H9 (cell line): ENCODE results near the gene OR52N2. TPM values are rescaled to one million over a fixed set of nuclear protein-coding genes. Genes with fewer than 3 reads are reported as not detected.

Experiments used
- DNase-seq: peaks from one replicate; pipeline ENCODE4 v3.0.0-alpha.2; 2017
- H2AFZ ChIP-seq: one replicate; pipeline ENCODE4 v1.6.1; 2013; ENCODE audit warnings: mild to moderate bottlenecking, low read length, control low read depth, moderate library complexity
- H2AK5ac ChIP-seq: 2 replicates; pipeline ENCODE4 v1.6.1; 2013; ENCODE audit warnings: low read length, control low read depth, mixed read lengths; ENCODE audit not compliant: insufficient read length
- H2BK120ac ChIP-seq: one replicate; pipeline ENCODE4 v1.6.1; 2013; ENCODE audit warnings: low read depth, mild to moderate bottlenecking, low read length, control low read depth, inconsistent platforms; ENCODE audit not compliant: poor library complexity, severe bottlenecking
- H2BK12ac ChIP-seq: 2 replicates; pipeline ENCODE4 v1.6.1; 2013; ENCODE audit warnings: low read length, control low read depth, mixed read lengths, low read depth; ENCODE audit not compliant: insufficient read length
- H2BK15ac ChIP-seq: 2 replicates; pipeline ENCODE4 v1.6.1; 2013; ENCODE audit warnings: low read depth, low read length, control low read depth
- H2BK20ac ChIP-seq: one replicate; pipeline ENCODE4 v1.6.1; 2013; ENCODE audit warnings: low read depth, mild to moderate bottlenecking, low read length, control low read depth, inconsistent platforms; ENCODE audit not compliant: poor library complexity, severe bottlenecking
- H2BK5ac ChIP-seq: 2 replicates; pipeline ENCODE4 v1.6.1; 2013; ENCODE audit warnings: low read length, control low read depth, mixed read lengths; ENCODE audit not compliant: insufficient read length
- H3K14ac ChIP-seq: 2 replicates; pipeline ENCODE4 v1.6.1; 2013; ENCODE audit warnings: low read length, control low read depth; ENCODE audit not compliant: insufficient read depth
- H3K18ac ChIP-seq: 2 replicates; pipeline ENCODE4 v1.6.1; 2013; ENCODE audit warnings: low read depth, mild to moderate bottlenecking, mixed read lengths, low read length, control low read depth; ENCODE audit not compliant: insufficient read length
- H3K23ac ChIP-seq: 2 replicates; pipeline ENCODE4 v1.6.1; 2013; ENCODE audit warnings: low read length, control low read depth, mixed read lengths, low read depth; ENCODE audit not compliant: insufficient read length
- H3K23me2 ChIP-seq: 2 replicates; pipeline ENCODE4 v1.6.1; 2013; ENCODE audit warnings: low read depth, mild to moderate bottlenecking, mixed read lengths, low read length, control low read depth; ENCODE audit not compliant: insufficient read length, poor library complexity, severe bottlenecking
- H3K27ac ChIP-seq: 2 replicates; pipeline ENCODE4 v1.5.1; 2013; ENCODE audit warnings: low read length, control low read depth, mixed read lengths, low read depth; ENCODE audit not compliant: insufficient read length
- H3K27me3 ChIP-seq: 2 replicates; pipeline ENCODE4 v1.6.1; 2013; ENCODE audit warnings: low read length, control low read depth, inconsistent platforms; ENCODE audit not compliant: insufficient read depth
- H3K4ac ChIP-seq: 2 replicates; pipeline ENCODE4 v1.6.1; 2013; ENCODE audit warnings: low read depth, mild to moderate bottlenecking, control low read depth, inconsistent platforms, low read length, moderate library complexity
- H3K4me1 ChIP-seq: 2 replicates; pipeline ENCODE4 v1.6.1; 2013; ENCODE audit warnings: low read length, control low read depth, inconsistent platforms; ENCODE audit not compliant: insufficient read depth
- H3K4me2 ChIP-seq: 2 replicates; pipeline ENCODE4 v1.6.1; 2013; ENCODE audit warnings: low read length, control low read depth, mixed read lengths; ENCODE audit not compliant: insufficient read length, insufficient read depth
- H3K56ac ChIP-seq: 2 replicates; pipeline ENCODE4 v1.6.1; 2013; ENCODE audit warnings: low read depth, mild to moderate bottlenecking, mixed read lengths, low read length, control low read depth; ENCODE audit not compliant: insufficient read length
- H3K79me1 ChIP-seq: 2 replicates; pipeline ENCODE4 v1.6.1; 2013; ENCODE audit warnings: low read depth, mild to moderate bottlenecking, moderate library complexity, low read length, control low read depth, inconsistent platforms; ENCODE audit not compliant: insufficient read depth, poor library complexity, severe bottlenecking
- H3K79me2 ChIP-seq: 2 replicates; pipeline ENCODE4 v1.6.1; 2013; ENCODE audit warnings: low read length, control low read depth, inconsistent platforms; ENCODE audit not compliant: insufficient read depth
- H3K9ac ChIP-seq: 2 replicates; pipeline ENCODE4 v1.6.1; 2013; ENCODE audit warnings: low read length, control low read depth, mixed read lengths; ENCODE audit not compliant: insufficient read length; ENCODE audit errors: extremely low read depth
- H3K9me3 ChIP-seq: one replicate; pipeline ENCODE4 v1.6.1; 2013; ENCODE audit warnings: low read depth, low read length, inconsistent platforms; ENCODE audit not compliant: control insufficient read depth
- H3T11ph ChIP-seq: one replicate; pipeline ENCODE4 v1.6.1; 2013; ENCODE audit warnings: mild to moderate bottlenecking, low read length, control low read depth, inconsistent platforms
- H4K20me1 ChIP-seq: one replicate; pipeline ENCODE4 v1.6.1; 2013; ENCODE audit not compliant: control insufficient read depth, insufficient read length, insufficient read depth
- H4K5ac ChIP-seq: 2 replicates; pipeline ENCODE4 v1.6.1; 2013; ENCODE audit warnings: low read depth, mild to moderate bottlenecking, mixed read lengths, low read length, control low read depth; ENCODE audit not compliant: insufficient read length
- H4K8ac ChIP-seq: replicated peaks from 2 replicates; pipeline ENCODE4 v1.6.1; 2013; ENCODE audit warnings: low read length, control low read depth, mixed read lengths, low read depth; ENCODE audit not compliant: insufficient read length
- H4K91ac ChIP-seq: 2 replicates; pipeline ENCODE4 v1.6.1; 2013; ENCODE audit warnings: low read depth, mild to moderate bottlenecking, moderate library complexity, mixed read lengths, low read length, control low read depth; ENCODE audit not compliant: insufficient read length
- H3K27ac Mint-ChIP-seq, 3 experiments: 2 replicates in 2 of 3; 3 replicates in 1 of 3; pipeline ENCODE4 v1.8.0; 2020 to 2021; ENCODE audit warnings: mixed read lengths in 3 of 3, mild to moderate bottlenecking in 1 of 3, moderate library complexity in 1 of 3
- H3K27me3 Mint-ChIP-seq: 2 replicates; pipeline ENCODE4 v1.8.0; 2021; ENCODE audit warnings: low read depth, mild to moderate bottlenecking, moderate library complexity, mixed read lengths
- H3K36me3 Mint-ChIP-seq, 3 experiments: 2 replicates in 2 of 3; 3 replicates in 1 of 3; pipeline ENCODE4 v1.8.0; 2020 to 2021; ENCODE audit warnings: low read depth in 3 of 3, mixed read lengths in 3 of 3; ENCODE audit not compliant: insufficient read depth in 1 of 3
- H3K4me1 Mint-ChIP-seq, 2 experiments: 2 replicates each; pipeline ENCODE4 v1.8.0; 2020; ENCODE audit warnings: mixed read lengths in 2 of 2
- H3K4me3 Mint-ChIP-seq, 2 experiments: 2 replicates in 1 of 2; 3 replicates in 1 of 2; pipeline ENCODE4 v1.8.0; 2020 to 2021; ENCODE audit warnings: mild to moderate bottlenecking in 2 of 2, mixed read lengths in 2 of 2, moderate library complexity in 1 of 2
- H3K9me3 Mint-ChIP-seq, 2 experiments: 2 replicates in 1 of 2; 3 replicates in 1 of 2; pipeline ENCODE4 v1.8.0; 2020; ENCODE audit warnings: mild to moderate bottlenecking in 2 of 2, mixed read lengths in 2 of 2, moderate library complexity in 1 of 2
- CTCF ChIP-seq: fragments of 200-600 bp; sonication (generic); conservative IDR thresholded peaks from 3 replicates; pipeline ENCODE4 v1.8.0; 2021; ENCODE audit warnings: antibody characterized with exemption, mild to moderate bottlenecking
- WGBS: extraction: QIAGEN DNeasy Blood & Tissue Kit; methylation state at CpG from one replicate; pipeline ENCODE4 v1.1.7; 2013; ENCODE audit warnings: missing lambda C conversion rate, low lambda C conversion rate, mixed read lengths; ENCODE audit not compliant: insufficient read length; ENCODE audit errors: extremely low coverage; 5-methylcytosine and 5-hydroxymethylcytosine counted together
- total RNA-seq: library from RNA; stranded (reverse); gene quantifications from 2 replicates; pipeline ENCODE4 v1.2.1, GENCODE V29; 2021

OR52N2 gene
- total RNA-seq, 1 experiment from 2014 or later: not detected

- H3K4me1 ChIP-seq: no peaks in the 10 kb centered on the region
- Mint-ChIP-seq H3K27ac (no peak within 1 kb of the TSS), H3K36me3 (no peaks in the 10 kb centered on the region), H3K4me3 (no peak within 1 kb of the TSS), H3K9me3 (no peaks in the 10 kb centered on the region; a peak in 1 of 5 replicates), H3K4me1 (peaks cover 3 to 9% of the 10 kb centered on the region in 2 experiments), H3K27me3 (no peaks in the 10 kb centered on the region; the same call in 1 of the 2 replicates)
- H3K27me3 ChIP-seq: no peaks in the 10 kb centered on the region
- no peak within 1 kb of the TSS for H3K9ac ChIP-seq
- no peak within 1 kb of the TSS for H4K8ac ChIP-seq
- H2AK5ac ChIP-seq: no peak within 1 kb of the TSS
- H3K4me2 ChIP-seq: no peak within 1 kb of the TSS
- no peaks in the 10 kb centered on the region for H4K20me1 ChIP-seq
- H4K5ac ChIP-seq: no peak within 1 kb of the TSS
- no peaks in the 10 kb centered on the region for H3K9me3 ChIP-seq
- no peak within 1 kb of the TSS for H2BK12ac ChIP-seq
- no peak for DNase-seq
- no peak within 1 kb of the TSS for H2BK20ac ChIP-seq
- no peaks in the 10 kb centered on the region for H3K79me1 ChIP-seq
- no peak within 1 kb of the TSS for H3K18ac ChIP-seq
- no peak within 1 kb of the TSS for H3K23ac ChIP-seq
- H3K4ac ChIP-seq: no peak within 1 kb of the TSS
- no peak within 1 kb of the TSS for H3T11ph ChIP-seq
- no peaks in the 10 kb centered on the region for H3K79me2 ChIP-seq
- no peak within 1 kb of the TSS for H3K27ac ChIP-seq
- H2AFZ ChIP-seq: no peak within 1 kb of the TSS
- no peak within 1 kb of the TSS for H2BK5ac ChIP-seq
- no peak within 1 kb of the TSS for H3K14ac ChIP-seq
- H3K56ac ChIP-seq: no peak within 1 kb of the TSS
- H2BK15ac ChIP-seq: no peak within 1 kb of the TSS
- H4K91ac ChIP-seq: no peak within 1 kb of the TSS
- no CpG with 5 or more reads among the region's 1 CpG for WGBS
- no peak within 1 kb of the TSS for H2BK120ac ChIP-seq
- TF ChIP-seq CTCF: no peak
- no peaks in the 10 kb centered on the region for H3K23me2 ChIP-seq
Observed at GRCh38 chr11:5841797-5842196, 33.1 kb downstream of the OR52N2 start, which contains the start of gene OR52E6. Gene OR52E6, minus strand, starts transcription at chr11:5841897. Its CDS starts 0 bp downstream, at chr11:5841897.
